DMS79 treated with DMSO at 0.1 percent for 48 hours (cell line): ENCODE data around the gene DDX18.
"Not testable (repeated sequence)": the region's sequence is repeated elsewhere in the genome, so short reads cannot be mapped to it uniquely, and the experiment has no call there.

ENCODE experiments used
- DNase-seq: peaks from one replicate; lab custom pipeline; 2025; lab: John Stamatoyannopoulos, UW

DDX18 gene

DNA sequence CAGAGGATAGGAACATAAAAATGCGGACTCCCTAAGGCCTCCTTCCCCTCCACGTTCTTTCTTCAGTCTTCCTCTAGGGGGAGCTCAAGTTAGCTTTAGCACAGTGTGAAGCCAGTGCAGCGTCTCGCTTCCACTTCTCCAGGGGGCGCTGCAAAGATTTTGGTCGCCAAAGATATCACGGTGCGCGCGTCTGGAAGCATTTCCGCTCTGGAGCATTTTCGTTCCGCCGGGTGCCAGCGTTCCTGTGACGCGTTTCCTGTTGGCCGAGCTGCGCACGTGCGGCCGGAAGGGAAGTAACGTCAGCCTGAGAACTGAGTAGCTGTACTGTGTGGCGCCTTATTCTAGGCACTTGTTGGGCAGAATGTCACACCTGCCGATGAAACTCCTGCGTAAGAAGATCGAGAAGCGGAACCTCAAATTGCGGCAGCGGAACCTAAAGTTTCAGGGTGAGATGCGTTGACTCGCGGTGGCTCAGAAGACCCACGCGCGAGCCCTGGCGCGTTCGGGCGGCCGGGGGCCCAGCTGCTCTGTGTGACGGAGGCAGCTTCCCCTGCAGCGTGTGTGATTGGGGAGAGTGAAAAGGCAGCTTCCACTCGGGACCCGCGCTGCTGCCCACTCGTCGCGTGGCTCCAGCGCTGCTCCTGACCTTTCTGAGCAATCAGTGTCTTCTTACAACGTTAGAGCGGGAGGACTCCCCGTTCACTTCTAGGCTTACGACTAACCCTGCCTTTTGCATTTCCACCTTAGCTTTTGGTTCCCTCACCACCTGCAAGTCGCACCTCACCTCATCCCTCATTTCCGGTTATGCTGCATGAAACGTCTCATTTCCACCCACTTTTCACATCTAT, at the start of gene DDX18:
Gene DDX18 (plus strand): TSS at position 275 of the 848 bp plus-strand sequence. CDS start 87 bp downstream, at position 362.
- DNase-seq, result peak; percentile 97

DNA sequence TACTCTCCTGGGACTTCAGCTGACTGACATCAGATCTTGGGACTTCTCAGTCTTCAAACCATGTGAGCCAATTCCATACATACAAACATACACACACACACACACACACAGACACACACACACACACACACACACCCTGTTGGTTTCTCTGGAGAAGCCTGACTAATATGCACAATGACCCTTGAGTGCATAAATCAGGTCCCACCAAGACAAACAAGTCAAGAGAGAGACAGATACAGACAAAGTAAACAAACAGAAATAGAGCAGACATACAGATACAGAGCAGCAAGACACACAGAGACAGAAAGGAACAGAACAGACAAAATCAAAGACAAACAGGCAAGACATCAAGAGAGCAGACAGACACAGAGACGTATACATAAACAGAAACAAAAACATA, 43.8 kb upstream of the DDX18 start:
- no peak for DNase-seq

DNA sequence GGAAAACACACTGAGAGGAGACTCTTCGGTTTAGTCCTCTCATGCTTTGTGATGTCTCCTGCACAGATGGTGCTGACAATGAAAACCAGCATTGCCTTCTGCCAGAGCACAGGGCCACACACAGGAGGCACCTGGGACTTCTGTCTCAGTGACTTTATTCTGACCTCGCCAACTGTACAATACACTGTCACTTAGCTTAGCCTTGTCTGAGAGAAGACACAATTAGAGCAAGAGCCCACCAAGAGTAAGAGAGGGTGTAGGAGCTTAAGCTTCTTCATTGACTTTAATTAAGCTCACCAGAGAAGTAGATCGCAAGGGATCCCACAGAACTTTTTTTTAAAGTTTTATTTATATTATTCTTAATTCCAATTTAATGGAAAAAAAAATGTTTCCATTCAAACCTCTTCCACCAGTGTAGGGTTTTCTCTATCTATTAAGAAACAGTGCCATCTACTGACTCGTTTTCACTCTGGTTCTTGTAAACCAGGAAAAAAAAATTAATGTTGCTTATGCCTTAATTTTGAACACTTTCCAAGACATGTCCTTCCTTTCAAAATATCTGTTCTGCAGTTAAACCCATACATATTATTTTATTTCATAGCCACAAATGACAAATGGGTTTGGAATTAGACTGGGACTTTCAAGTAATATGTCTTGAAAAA, 42.4 kb upstream of the DDX18 start:
- no peak for DNase-seq

DNA sequence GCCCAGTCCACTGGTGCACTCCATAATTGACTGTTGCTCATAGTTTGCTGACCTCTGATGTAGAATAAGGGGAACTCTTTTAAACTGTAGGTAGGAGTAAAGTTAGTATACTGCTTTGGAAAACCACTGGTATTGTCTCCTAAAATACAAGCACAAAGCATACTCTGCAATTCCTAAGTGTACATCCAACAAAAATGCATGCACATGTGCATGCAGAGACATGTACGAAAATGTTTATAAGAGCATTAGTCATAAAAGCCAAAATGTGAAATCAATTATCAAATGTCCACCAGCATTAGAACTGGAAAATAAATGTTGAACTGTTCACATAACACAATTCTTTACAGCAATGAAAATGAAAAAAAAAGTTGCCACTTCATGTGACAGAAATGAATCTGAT, 39.8 kb upstream of the DDX18 start:
- no peak for DNase-seq

DNA sequence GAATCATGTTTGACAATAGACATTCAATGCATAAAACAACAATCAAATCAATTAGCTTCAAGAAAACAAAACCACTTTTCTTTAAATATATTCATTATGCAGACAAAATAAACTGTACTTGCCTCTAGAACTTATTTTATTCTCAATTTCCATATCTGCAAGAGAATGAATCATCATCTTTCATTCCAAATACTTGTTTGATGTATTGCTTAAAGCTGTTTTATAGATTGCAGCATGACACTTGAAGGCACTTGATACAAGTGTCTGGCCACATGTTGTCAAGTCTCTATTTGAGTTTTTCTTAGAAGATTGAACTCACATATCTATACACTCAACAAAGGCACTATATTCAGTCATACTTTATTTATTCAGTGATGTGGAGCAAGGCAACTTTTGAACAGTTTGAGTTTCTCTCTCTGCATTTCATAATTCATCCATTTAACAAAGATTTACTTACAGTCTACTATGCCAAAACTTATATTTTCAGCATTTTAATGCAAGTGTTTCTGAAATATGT, 38.7 kb upstream of the DDX18 start:
- DNase-seq, result no peak

DNA sequence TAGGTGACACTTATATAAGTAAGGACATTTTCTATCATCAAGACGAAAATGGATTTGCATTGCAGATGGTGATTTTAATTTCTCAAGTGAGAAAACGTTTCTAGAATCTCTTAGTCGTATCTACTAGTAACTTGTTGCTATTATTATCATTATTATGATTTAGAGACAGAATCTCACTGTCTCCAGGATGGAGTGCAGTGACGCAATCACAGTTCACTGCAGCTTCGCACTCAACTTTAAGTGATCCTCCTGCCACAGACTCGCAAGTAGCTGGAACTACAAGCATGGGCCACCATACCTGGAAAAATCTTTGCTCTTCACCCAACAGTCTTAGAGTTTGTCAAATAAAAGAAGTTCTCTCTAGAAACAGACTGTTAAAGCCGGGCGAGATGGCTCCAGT, 37.6 kb upstream of the DDX18 start:
- DNase-seq, result no peak

DNA sequence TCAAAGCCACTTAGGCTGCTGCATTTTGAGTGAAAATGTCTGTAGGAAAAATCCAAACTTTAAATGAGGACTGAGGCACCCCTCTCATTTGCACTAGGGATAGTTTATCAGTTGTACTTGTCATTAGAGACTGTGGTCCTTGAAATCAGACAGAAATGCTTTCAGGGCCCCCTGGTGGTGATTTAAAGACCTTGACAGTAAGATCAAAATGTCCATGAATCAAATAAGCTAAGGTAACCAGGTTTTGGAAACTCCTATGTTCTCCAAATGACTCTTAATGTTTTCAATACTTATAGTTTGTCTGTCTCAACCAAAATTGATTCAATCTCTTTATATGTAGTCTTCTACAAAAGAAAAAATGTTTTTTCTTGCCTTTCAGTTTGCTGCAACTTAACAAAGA, 28.8 kb upstream of the DDX18 start:
- DNase-seq, result peak; percentile 10

DNA sequence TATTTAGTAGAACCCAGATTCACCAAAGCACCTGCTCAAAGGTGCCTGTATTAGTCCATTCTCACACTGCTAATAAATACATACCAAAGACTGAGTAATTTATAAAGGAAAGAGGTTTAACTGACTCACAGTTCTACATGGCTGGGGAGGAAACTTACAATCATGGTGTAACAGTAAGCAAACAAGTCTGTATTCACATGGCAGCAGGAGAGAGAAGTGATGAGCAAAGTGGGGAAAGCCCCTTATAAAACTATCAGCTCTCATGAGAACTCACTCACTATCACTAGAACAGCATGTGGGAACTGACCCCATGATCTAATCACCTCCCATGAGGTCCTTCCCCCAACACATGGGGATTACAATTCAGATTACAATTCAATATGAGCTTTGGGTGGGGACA, 28.0 kb upstream of the DDX18 start:
- DNase-seq, result no peak

DNA sequence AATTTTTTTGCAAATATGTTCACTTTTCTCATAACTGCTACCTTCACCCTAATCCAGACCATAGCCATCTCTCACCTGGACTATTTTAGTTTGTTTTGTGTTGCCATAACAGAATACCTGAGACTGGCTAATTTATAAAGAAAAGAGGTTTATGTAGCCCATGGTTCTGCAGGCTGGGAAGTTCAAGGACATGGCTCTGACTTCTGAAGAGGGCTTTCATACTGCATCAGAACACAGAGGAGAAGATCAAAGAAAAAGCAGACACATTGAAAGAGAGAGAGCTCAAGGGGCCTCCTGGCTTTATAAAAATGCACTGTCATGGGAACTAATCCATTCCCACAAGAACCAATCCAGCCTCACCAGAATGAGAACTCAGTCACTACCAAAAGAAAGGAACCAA, 25.0 kb upstream of the DDX18 start:
- no peak for DNase-seq

DNA sequence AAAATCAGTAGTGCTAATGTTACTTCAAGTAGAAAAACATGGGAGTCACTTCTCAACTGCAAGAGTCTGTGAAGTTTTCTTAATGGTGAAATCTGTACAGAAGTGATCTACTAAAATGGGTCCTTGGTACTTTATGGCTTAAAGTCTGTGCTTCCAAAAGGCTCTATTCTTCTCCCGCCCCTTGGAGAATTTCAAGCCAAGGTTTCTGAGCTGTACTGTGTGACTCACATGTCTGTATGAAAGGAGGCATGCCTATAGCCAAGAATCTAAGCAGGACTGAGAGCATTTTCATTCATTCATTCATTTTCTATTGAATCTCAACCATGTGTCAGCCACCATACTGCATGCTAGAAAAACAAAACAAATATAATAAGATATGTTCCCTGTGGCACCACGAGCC, 19.8 kb upstream of the DDX18 start:
- no peak for DNase-seq

DNA sequence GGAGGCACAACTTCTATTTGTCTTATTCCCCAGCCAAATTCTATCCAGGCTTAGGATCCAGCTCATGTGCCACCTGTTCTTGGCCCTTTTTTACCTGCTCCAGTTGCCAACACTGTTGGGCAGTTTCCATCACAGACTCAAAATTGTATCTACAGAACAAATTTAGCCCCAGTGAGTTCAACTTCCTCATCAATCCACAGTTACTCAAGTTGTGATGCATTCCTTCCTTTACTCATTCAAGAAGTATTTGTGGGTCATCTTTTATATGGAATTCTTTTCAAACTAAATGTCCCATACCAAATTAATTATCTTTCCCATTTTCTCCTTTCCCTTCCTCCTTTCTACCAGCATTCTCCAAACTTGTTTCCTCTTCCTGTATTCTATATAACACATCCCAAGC, 12.7 kb upstream of the DDX18 start:
- DNase-seq, result no peak

DNA sequence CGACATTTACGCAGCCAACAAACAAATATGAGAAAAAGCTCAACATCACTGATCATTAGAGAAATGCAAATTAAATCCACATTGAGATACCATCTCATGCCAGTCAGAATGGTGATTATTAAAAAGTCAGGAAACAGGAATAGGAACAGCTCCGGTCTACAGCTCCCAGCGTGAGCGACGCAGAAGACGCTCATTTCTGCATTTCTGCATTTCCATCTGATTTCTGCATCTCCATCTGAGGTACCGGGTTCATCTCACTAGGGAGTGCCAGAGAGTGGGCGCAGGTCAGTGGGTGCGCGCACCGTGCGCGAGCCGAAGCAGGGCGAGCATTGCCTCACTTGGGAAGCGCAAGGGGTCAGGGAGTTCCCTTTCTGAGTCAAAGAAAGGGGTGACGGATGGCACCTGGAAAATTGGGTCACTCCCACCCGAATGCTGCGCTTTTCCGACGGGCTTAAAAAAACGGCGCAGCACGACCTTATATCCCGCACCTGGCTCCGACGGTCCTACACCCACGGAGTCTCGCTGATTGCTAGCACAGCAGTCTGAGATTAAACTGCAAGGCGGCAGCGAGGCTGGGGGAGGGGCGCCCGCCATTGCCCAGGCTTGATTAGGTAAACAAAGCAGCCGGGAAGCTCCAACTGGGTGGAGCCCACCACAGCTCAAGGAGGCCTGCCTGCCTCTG, 10.7 kb upstream of the DDX18 start:
- peak; percentile 20 for DNase-seq

DNA sequence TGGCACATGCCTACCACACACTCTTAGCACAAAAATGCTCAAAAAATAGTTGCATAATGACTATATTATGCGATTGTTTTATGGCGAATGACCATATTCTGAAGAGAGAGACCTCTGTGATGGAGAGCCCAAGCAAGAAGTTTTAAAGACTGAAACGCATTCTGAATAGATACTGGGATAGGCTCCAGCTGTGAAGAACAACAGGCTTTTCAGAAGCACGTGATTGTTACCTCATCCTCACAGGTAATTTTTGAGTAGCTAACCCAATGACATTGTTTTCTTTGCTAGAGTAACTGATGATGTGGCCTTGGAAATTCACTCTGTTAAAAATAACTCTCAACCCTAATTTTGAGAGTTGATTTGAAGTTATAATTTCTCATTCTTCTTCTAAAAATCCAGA, 2.0 kb upstream of the DDX18 start:
- DNase-seq, result no peak

DNA sequence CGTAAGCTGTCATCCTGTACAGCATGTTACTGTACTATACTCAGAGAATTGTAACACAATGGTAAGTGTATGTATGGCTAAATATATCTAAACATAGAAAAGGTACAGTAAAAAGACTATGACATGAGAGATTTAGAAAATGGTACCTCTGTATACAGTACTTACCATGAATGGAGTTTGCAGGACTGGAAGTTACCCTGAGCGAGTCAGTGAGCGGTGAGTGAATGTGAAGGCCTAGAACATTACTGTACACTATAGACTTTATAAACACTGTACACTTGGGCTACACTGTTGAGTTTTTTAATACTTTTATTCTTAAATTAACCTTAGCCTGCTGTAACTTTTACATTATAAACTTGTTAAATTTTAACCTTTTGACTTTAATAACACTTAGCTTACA, 1.5 kb downstream of the DDX18 start:
- DNase-seq, result no peak

DNA sequence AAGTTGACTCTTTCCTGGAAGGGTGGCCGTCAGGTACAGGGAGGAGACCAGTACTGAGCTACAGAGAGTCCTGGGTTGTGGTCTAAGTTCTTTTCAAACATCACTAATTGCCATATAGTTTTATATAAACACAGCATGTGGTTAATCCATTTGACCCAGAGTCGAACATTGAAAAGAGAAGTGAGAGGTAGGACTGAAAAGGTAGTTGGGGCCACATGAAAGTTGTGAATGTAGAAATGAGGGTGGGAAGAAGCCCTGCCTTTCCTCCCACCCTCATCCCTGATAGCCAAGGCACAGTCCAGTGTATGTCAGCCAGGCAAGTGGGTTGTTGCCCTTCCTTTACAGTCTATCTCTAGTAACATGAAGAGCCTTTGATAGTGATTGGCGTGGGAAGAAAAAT, 4.4 kb downstream of the DDX18 start:
- no peak for DNase-seq

DNA sequence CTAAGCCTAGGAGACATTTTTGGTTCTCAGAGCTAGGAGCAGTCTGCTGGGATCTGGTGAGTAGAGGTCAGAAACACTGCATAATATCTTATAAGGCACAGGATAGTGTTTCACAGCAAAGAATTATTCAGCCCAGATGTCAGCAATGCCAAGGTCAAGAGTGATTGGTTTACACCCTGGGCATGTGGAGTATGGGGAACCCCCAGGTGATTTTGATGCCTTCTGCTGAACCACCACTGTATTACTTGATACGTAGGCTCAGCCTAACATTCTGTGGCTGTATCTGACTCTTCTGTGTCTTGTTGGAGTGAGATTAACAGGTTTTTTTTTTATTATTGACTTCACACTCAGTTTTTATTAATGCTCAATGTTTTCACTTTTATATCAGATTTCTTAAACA, 6.0 kb downstream of the DDX18 start:
- DNase-seq, result no peak

DNA sequence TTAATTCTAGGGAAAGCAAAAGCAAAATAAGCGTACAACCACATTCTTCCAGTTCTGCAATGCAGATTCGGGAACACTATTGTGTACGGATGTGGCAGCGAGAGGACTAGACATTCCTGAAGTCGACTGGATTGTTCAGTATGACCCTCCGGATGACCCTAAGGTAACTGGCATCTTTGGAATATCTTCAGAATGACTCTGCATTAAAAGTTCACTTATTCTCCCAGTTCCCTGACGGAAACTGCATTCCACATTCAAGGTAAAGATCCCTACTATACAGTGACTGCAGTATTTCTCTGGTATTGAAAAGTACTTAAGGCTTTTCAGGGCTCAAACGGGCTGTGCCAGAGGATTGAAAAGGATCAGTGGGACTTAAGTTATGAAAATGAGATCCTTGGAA, 10.9 kb downstream of the DDX18 start:
- DNase-seq, result no peak

DNA sequence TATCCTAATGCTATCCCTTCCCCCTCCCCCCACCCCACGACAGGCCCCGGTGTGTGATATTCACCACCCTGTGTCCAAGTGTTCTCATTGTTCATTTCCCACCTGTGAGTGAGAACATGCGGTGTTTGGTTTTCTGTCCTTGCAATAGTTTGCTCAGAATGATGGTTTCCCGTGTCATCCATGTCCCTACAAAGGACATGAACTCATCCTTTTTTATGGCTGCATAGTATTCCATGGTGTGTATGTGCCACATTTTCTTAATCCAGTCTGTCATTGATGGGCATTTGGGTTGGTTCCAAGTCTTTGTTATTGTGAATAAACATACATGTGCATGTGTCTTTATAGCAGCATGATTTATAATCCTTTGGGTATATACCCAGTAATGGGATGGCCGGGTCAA, 13.0 kb downstream of the DDX18 start:
- DNase-seq, result not testable (repeated sequence)

DNA sequence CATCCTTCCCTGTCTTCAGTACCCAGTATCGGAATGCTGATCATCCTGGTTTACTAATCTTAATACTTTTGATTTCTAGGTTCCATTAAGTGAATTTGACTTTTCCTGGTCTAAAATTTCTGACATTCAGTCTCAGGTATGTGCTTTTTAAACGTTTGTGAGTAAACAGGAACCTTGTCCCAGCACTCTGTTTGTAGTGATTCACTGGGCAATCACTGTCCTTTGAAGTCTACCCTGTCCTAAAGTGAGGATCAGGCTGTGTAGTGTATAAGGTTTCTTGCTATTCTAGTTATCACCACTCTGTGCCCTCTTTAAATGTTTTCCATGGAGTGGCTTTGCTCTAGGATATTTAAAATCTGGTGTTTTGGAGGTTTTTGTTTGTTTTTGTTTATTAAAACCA, 14.4 kb downstream of the DDX18 start:
- no peak for DNase-seq

DNA sequence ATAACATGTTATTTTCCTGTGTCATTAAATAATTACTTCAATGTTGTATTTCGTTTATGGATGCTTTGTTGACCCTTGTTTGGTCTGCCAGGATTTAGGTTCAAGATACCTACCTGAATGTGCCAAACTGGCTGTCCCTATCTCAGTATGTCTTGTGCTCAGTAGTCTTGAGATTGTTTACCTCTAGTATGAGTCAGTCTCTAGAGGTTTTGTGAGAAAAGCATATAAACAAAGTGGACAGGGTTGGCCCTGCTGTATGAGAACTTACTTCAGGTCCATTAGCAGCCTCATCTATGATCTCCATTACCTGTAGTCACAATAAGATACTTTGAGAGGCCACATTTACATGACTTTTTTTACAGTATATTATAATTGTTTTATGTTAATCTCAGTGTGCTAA, 17.8 kb downstream of the DDX18 start:
- DNase-seq, result no peak

DNA sequence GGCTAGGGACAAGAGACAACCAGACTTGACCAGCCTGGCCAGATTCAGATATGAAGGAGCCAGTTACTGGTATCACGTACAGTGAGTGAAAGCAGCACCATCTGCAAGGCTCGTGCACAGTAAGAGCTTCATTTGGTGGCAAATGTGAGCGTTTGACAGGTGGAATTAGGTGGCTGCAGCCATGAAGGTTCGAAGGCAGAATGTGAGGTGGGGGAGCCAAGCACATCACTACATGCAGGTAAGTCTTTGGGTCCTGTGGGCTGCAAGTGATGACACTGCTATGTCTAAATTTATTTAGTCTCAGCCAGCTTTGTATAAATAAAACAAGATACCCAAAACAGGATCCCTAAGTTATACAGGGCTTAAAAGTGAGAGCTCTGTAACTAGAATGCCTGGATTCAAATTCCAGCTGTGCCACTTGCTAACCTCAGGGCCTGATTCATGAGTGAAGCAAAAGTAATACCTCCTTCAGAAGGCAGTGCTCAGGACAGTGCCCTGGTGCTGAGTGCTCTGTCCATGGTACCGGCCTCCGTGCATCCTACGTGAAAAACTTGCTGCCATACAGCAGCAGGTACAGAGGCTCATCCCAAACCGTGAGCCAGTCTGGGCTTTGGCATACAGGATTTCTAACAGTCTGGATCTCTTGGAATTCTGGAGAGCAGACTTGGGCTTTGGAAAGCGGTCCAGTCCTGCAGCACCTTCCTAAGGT, 18.6 kb downstream of the DDX18 start:
- DNase-seq, result no peak

DNA sequence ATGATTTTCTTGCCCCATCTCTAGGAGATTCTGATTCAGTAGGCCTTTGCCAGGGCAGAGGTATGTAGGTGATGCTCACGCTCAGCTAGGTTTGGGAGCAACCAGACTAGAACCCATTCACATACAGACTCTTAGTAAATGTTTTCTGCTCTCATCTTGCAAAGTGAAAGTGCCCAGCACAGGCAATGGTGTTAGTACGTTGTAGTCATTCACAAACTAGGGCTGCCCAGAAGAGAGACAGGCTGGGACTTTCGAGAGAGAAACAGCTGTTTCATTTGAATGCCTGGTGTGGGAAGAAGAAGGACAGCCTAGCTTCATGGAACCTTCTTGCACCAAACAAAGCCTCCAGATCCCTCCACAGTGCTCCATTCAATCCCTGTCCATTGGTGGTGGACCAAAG, 19.4 kb downstream of the DDX18 start:
- DNase-seq, result no peak
